Measurements from ENCODE around the gene METTL25B. TPM values are rescaled to one million over a fixed set of nuclear protein-coding genes. Genes with fewer than 3 reads are reported as not detected.
"Not testable (repeated sequence)": the region's sequence is repeated elsewhere in the genome, so short reads cannot be mapped to it uniquely, and the experiment has no call there.

The METTL25B gene
- total RNA-seq, 2 experiments from 2014 or later, result 35.3 to 35.5 TPM

DNA sequence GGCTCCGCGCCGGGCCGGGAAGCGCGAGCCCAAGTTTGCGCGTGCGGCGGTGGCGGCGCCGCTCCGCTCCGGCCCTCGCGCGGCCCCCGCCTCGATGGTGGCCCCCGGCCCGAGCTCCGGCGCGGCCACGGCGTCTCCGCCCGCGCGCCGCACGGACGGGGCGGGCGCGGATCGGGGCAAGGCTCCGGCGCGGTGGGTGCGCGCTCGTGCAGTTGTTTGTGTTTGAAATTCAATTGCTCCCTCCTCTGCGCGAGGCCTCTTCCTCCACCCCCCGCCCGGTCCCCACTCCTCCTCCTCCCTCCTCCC lies 23.1 kb downstream of the METTL25B start, which contains the start of gene HDGF:
HDGF (minus strand) TSS at position 225 of the 306 bp plus-strand sequence. CDS start 246 bp downstream, outside the sequence.
- intact Hi-C loops (cut with micrococcal nuclease), result loop anchor here (1.0 kb wide), 4 partner anchors 10 to 65 kb away; partner anchors contain the start of genes ISG20L2, METTL25B, MRPL24 and PRCC
- H3K4me1 Mint-ChIP-seq (ENCODE audit: low read depth), result peaks cover 31% of the 10 kb centered on the region
- H3K27me3 Mint-ChIP-seq (ENCODE audit: low read depth), result no peaks in the 10 kb centered on the region
- CTCF ChIA-PET, result interaction anchor here (1.2 to 4.0 kb wide), 3 partner anchors 10 to 23 kb away, joined by 5 to 48 read pairs (median 6); partner anchors contain the start of genes ISG20L2, METTL25B and MRPL24
- H3K27ac Mint-ChIP-seq, result peak within 1 kb of the TSS; percentile 97
- DNase-seq, result no peak
- H3K9me3 Mint-ChIP-seq, result no peaks in the 10 kb centered on the region
- peaks cover 29% of the 10 kb centered on the region for H3K36me3 Mint-ChIP-seq (ENCODE audit: low read depth)
- peak within 1 kb of the TSS; percentile 99 for H3K4me3 Mint-ChIP-seq

DNA sequence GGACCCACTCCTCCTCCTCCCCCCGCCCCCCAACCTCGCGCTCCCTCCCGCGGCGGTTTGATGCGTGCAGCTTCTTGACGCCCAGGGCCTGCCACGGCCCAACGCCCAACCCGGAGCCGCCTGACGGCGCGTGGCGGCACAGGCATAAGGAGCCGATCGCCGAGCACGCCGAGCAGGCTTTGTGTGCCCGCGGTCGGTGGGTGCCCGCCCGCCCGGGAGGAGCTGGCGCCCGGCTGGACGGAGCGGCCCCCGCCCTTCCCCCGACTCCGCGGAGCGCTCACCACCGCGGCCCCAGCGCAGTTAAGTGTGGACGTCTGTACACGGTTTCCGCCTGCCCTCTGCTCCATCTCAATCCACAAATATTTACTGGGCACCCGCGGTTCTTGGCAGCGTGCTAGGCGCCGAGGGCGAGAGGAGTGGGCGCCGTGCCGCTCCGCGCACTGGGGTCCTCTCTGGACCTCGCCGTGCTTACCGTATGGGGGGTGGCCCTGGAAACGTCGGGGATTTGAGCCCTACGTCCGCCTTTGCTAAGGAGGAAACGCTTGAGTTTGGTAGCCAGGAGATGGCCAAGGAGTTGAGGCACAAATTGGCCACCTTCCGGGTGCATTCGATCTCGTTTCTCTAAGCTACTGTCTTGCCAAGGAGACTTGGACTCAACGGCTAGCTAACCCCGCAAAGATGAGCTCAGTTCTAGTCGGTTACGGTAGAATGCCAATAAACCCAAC lies 23.6 kb downstream of the METTL25B start:
- Mint-ChIP-seq H3K36me3 (ENCODE audit: low read depth) (peaks cover 29% of the 10 kb centered on the region), H3K27ac (peak overlapping the region; percentile 88), H3K9me3 (no peaks in the 10 kb centered on the region), H3K4me3 (peak overlapping the region; percentile 86), H3K4me1 (ENCODE audit: low read depth) (peaks cover 28% of the 10 kb centered on the region), H3K27me3 (ENCODE audit: low read depth) (no peaks in the 10 kb centered on the region)
- peak; percentile 98 for DNase-seq
- CTCF ChIA-PET, result interaction anchor here (1.2 to 4.0 kb wide), 3 partner anchors 9 to 24 kb away, joined by 5 to 48 read pairs (median 6); partner anchors contain the start of genes ISG20L2, METTL25B and MRPL24
- intact Hi-C loops (cut with micrococcal nuclease), result loop anchor here (1.0 kb wide), 4 partner anchors 11 to 64 kb away; partner anchors contain the start of genes ISG20L2, METTL25B, MRPL24 and PRCC

DNA sequence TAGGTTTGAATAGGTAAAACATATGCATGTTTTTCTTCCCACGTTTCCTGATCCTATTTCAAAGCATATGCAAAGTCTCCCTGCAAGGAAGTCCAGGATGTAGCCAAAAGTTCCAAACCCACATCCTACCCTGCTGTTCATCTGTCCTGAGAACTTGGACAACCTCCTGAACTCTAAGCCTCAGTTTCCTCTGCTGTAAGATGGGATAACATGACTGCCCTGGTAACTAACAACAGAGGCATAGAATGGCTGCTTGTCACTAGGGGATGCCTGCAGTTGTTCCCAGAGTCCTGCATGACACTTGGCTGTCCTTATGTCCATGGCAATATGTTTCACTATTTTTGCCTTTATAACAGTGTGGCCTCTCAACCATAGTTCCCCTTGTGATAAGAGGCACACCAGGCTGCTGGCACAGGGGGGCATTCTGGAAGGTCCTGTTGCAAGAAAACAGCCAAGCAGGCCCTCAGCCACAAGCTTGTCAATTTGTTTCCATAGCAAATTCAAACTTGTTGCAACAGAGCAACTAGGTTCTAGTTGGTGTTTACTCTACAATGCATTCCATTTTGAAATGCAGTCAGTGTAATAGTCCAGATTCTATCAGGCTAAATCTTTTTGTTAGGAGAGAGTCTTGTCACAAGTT lies 24.7 kb downstream of the METTL25B start:
- intact Hi-C loops (cut with micrococcal nuclease), result no loop called here
- Mint-ChIP-seq H3K9me3 (no peaks in the 10 kb centered on the region), H3K36me3 (ENCODE audit: low read depth) (peaks cover 26% of the 10 kb centered on the region), H3K4me3 (peak overlapping the region; percentile 86), H3K27ac (no peak overlapping the region), H3K27me3 (ENCODE audit: low read depth) (no peaks in the 10 kb centered on the region), H3K4me1 (ENCODE audit: low read depth) (peaks cover 20% of the 10 kb centered on the region)
- CTCF ChIA-PET, result interaction anchor here (1.2 to 4.0 kb wide), 3 partner anchors 8 to 25 kb away, joined by 5 to 48 read pairs (median 6); partner anchors contain the start of genes ISG20L2, METTL25B and MRPL24
- no peak for DNase-seq

DNA sequence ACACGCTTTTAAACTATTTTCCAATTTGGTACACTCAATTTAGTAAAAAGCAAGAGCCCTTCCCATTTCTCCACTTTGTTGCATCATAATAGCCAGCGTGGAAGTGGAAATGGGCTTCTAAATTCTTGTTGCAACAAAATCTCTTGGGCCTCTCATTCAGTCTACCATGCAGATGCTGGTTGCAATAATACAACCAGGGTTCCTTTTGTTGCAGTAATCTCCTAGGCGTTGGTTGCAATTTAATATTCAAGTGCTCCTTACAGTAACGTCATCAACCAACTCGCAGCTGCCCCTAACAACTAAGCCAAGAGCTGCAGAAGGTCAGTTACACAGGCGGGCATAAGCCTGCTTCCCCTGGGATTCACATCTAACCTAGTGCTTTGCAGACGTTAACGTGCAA lies 25.9 kb downstream of the METTL25B start:
- Mint-ChIP-seq H3K27me3 (ENCODE audit: low read depth) (no peaks in the 10 kb centered on the region), H3K9me3 (no peaks in the 10 kb centered on the region), H3K4me3 (no peak overlapping the region), H3K4me1 (ENCODE audit: low read depth) (peaks cover 9% of the 10 kb centered on the region), H3K27ac (no peak overlapping the region), H3K36me3 (ENCODE audit: low read depth) (peaks cover 14% of the 10 kb centered on the region)
- intact Hi-C loops (cut with micrococcal nuclease), result no loop called here
- no peak for DNase-seq
- CTCF ChIA-PET, result no interaction called here

GRCh38 chr1:156755527-156755950 lies 27.3 kb downstream of the METTL25B start:
- CTCF ChIA-PET, result interaction anchor here (1.0 to 2.1 kb wide), 4 partner anchors 49 to 104 kb away, joined by 3 to 7 read pairs (median 3); no protein-coding TSS in a partner anchor
- DNase-seq, result no peak
- Mint-ChIP-seq H3K36me3 (ENCODE audit: low read depth) (peaks cover 1% of the 10 kb centered on the region), H3K27me3 (ENCODE audit: low read depth) (no peaks in the 10 kb centered on the region), H3K27ac (no peak overlapping the region), H3K4me1 (ENCODE audit: low read depth) (peaks cover 8% of the 10 kb centered on the region), H3K9me3 (no peaks in the 10 kb centered on the region), H3K4me3 (no peak overlapping the region)
- intact Hi-C loops (cut with micrococcal nuclease), result no loop called here

- no peaks in the 10 kb centered on the region for H3K36me3 Mint-ChIP-seq (ENCODE audit: low read depth)
Observed at GRCh38 chr1:156756355-156756754, 28.1 kb downstream of the METTL25B start.

DNA sequence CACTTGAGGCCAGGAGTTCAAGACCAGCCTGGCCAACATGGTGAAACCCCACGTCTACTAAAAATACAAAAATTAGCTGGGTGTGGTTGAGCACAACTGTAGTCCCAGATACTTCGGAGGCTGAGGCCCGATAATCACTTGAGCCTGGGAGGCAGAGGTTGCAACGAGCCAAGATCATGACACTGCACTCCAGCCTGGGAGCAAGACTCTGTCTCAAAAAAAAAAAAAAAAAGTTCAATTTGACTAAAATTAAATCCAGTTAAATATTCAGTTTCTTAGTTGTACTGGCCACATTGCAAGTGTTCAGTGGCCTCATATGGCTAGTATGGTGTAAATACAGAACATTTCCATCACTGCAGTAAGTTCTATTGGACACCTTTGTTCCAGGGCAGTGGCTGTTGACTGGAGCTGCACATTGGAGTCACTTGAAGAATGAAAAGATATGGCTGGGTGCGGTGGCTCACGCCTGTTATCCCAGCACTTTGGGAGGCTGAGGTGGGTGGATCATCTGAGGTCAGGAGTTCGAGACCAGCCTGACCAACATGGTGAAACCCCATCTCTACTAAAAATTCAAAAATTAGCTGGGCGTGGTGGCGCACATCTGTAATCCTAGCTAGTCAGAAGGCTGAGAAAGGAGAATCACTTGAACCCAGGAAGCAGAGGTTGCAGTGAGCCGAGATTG lies 29.4 kb downstream of the METTL25B start:
- H3K4me3 Mint-ChIP-seq; H3K4me1 Mint-ChIP-seq (ENCODE audit: low read depth); H3K27me3 Mint-ChIP-seq (ENCODE audit: low read depth); H3K27ac Mint-ChIP-seq; DNase-seq; H3K9me3 Mint-ChIP-seq; H3K36me3 Mint-ChIP-seq (ENCODE audit: low read depth); intact Hi-C loops (cut with micrococcal nuclease): not testable (repeated sequence)
- CTCF ChIA-PET, result interaction anchor here (0.6 to 2.1 kb wide), 2 partner anchors 15 to 68 kb away, joined by 3 to 7 read pairs; no protein-coding TSS in a partner anchor

More at GRCh38 chr1:156756355-156756754, 28.1 kb downstream of the METTL25B start:
- Mint-ChIP-seq H3K4me1 (ENCODE audit: low read depth) (peaks cover 8% of the 10 kb centered on the region), H3K27me3 (ENCODE audit: low read depth) (no peaks in the 10 kb centered on the region), H3K27ac (no peak overlapping the region), H3K9me3 (no peaks in the 10 kb centered on the region), H3K4me3 (no peak overlapping the region)
- DNase-seq, result no peak
- CTCF ChIA-PET, result interaction anchor here (0.5 to 2.1 kb wide), 10 partner anchors 9 to 288 kb away, joined by 3 to 9 read pairs (median 4); no protein-coding TSS in a partner anchor
- intact Hi-C loops (cut with micrococcal nuclease), result no loop called here

GRCh38 chr1:156760092-156760795 lies 32.0 kb downstream of the METTL25B start:
- H3K4me1 Mint-ChIP-seq (ENCODE audit: low read depth), result no peaks in the 10 kb centered on the region
- no peaks in the 10 kb centered on the region for H3K36me3 Mint-ChIP-seq (ENCODE audit: low read depth)
- CTCF ChIA-PET, result interaction anchor here (1.3 to 1.5 kb wide), 2 partner anchors 8 to 34 kb away, joined by 6 to 7 read pairs; no protein-coding TSS in a partner anchor
- no peak overlapping the region for H3K27ac Mint-ChIP-seq
- no peak for DNase-seq
- no peaks in the 10 kb centered on the region for H3K9me3 Mint-ChIP-seq
- H3K4me3 Mint-ChIP-seq, result no peak overlapping the region
- H3K27me3 Mint-ChIP-seq (ENCODE audit: low read depth), result no peaks in the 10 kb centered on the region
- intact Hi-C loops (cut with micrococcal nuclease), result no loop called here

DNA sequence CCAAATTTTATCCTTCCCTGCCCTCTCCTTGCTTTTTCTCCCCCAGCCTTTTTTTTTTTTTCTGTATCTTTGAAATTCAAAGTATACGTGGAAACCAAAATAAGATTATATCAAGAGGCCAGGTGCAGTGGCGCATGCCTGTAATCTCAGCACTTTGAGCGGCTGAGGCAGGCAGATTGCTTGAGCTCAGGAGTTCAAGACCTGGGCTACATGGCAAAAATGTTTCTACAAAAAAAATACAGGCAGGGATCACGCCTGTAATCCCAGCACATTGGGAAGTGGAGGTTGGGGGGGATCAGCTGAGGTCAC lies 32.5 kb downstream of the METTL25B start:
- Mint-ChIP-seq H3K9me3 (no peaks in the 10 kb centered on the region), H3K27me3 (ENCODE audit: low read depth) (no peaks in the 10 kb centered on the region), H3K4me1 (ENCODE audit: low read depth) (no peaks in the 10 kb centered on the region), H3K36me3 (ENCODE audit: low read depth) (no peaks in the 10 kb centered on the region), H3K4me3 (no peak overlapping the region), H3K27ac (no peak overlapping the region)
- CTCF ChIA-PET, result interaction anchor here (0.8 to 1.5 kb wide), 3 partner anchors 9 to 34 kb away, joined by 3 to 7 read pairs (median 6); partner anchors contain the start of gene MRPL24
- intact Hi-C loops (cut with micrococcal nuclease), result no loop called here
- DNase-seq, result no peak

GRCh38 chr1:156765136-156765535 lies 36.9 kb downstream of the METTL25B start:
- intact Hi-C loops (cut with micrococcal nuclease); H3K27me3 Mint-ChIP-seq (ENCODE audit: low read depth); H3K27ac Mint-ChIP-seq; H3K9me3 Mint-ChIP-seq; DNase-seq; H3K4me3 Mint-ChIP-seq: not testable (repeated sequence)
- Mint-ChIP-seq H3K36me3 (ENCODE audit: low read depth) (peaks cover 12% of the 10 kb centered on the region), H3K4me1 (ENCODE audit: low read depth) (peaks cover 23% of the 10 kb centered on the region)
- CTCF ChIA-PET, result interaction anchor here (8.7 kb wide), 1 partner anchor 38 kb away, joined by 124 read pairs; the partner anchor contains the start of genes ISG20L2 and METTL25B

GRCh38 chr1:156765666-156766065 lies 37.4 kb downstream of the METTL25B start:
- DNase-seq, result no peak
- Mint-ChIP-seq H3K27ac (no peak overlapping the region), H3K36me3 (ENCODE audit: low read depth) (peaks cover 14% of the 10 kb centered on the region), H3K4me3 (no peak overlapping the region), H3K4me1 (ENCODE audit: low read depth) (peaks cover 28% of the 10 kb centered on the region), H3K9me3 (no peaks in the 10 kb centered on the region), H3K27me3 (ENCODE audit: low read depth) (no peaks in the 10 kb centered on the region)
- CTCF ChIA-PET, result interaction anchor here (0.5 to 8.7 kb wide), 2 partner anchors 39 to 310 kb away, joined by 6 to 124 read pairs; partner anchors contain the start of genes ISG20L2 and METTL25B
- intact Hi-C loops (cut with micrococcal nuclease), result loop anchor here (2.0 kb wide), 2 partner anchors 373 to 427 kb away; partner anchors contain the start of genes CCT3, ETV3 and TSACC

Measured in activated naive CD4-positive, alpha-beta T cell treated with anti-CD3 and anti-CD28 coated beads for 36 hours (primary cell).